IPS DF 4.7 (cell line): Measurements from ENCODE around the gene PIK3R1.
A peak's percentile ranks its signal among the peaks of the same experiment; 100 is the strongest.
"Not testable (repeated sequence)": the region's sequence is repeated elsewhere in the genome, so short reads cannot be mapped to it uniquely, and the experiment has no call there.

Experiments used
- DNase-seq: peaks from one replicate; pipeline ENCODE4 v3.0.0-alpha.2; 2013; ENCODE audit warnings: low spot score; ENCODE audit errors: extremely low read depth

The PIK3R1 gene

GRCh38 chr5:68192679-68193060, 22.9 kb upstream of the PIK3R1 start:
- DNase-seq: no peak

- DNase-seq: peak; percentile 84
Measured at GRCh38 chr5:68193481-68194036, 22.0 kb upstream of the PIK3R1 start.

- DNase-seq: no peak
Measured at GRCh38 chr5:68194386-68194785, 21.2 kb upstream of the PIK3R1 start.

GRCh38 chr5:68195137-68195536, 20.4 kb upstream of the PIK3R1 start:
- DNase-seq: no peak

DNA sequence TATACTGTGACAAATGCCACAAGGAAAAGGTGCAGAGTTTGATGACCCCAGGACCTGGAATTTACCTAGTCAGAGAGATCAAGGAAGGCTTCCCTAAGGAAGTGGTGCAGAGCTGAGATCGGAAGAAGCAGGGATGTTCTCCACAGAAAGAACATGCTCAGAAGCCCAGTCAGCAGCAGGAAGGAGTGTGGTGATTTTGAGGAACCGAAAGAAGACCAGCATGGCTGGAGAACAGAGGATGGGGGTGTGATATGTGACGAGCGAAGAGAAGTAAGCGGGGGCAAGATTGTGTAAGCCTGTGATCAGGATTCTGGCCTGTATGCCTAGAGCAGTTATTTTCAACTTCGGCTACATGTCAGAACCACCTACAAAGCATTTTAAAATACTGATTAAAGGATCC, 18.7 kb upstream of the PIK3R1 start:
- no peak for DNase-seq

DNA sequence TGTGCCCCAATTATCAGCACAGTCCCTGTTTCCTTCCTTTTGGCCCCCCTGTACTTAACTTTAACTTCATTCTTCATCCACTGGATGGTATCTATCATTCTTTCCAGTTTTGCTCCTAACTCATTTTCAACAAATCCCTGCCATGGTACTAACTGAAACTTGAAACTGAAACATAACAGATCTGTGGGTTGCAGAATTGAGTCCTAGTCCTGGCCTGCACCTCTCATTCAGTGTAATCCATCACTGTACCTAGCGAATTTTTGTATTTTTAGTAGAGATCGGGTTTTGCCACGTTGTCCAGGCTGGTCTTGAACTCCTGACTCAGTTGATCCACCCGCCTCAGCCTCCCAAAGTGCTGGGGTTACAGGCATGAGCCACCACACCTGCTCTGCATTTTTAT, 15.3 kb upstream of the PIK3R1 start:
- DNase-seq: no peak

DNA sequence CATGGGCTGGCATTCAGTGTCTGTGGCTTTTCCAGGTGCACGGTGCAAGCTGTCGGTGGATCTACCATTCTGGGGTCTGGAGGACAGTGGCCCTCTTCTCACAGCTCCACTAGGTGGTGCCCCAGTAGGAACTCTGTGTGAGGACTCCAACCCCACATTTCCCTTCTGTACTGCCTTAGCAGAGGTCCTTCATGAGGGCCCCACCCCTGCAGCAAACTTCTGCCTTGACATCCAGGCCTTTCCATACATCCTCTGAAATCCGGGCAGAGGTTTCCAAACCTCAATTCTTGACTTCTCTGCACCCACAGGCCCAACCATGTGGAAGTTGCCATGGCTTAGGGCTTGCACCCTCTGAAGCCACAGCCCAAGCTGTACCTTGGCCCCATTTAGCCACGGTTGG, 4.9 kb upstream of the PIK3R1 start:
- DNase-seq: not testable (repeated sequence)

- DNase-seq: no peak
Measured at GRCh38 chr5:68214482-68215207, 911 bp upstream of the PIK3R1 start.

GRCh38 chr5:68215898-68216244, 315 bp downstream of the PIK3R1 start:
- DNase-seq: no peak

DNA sequence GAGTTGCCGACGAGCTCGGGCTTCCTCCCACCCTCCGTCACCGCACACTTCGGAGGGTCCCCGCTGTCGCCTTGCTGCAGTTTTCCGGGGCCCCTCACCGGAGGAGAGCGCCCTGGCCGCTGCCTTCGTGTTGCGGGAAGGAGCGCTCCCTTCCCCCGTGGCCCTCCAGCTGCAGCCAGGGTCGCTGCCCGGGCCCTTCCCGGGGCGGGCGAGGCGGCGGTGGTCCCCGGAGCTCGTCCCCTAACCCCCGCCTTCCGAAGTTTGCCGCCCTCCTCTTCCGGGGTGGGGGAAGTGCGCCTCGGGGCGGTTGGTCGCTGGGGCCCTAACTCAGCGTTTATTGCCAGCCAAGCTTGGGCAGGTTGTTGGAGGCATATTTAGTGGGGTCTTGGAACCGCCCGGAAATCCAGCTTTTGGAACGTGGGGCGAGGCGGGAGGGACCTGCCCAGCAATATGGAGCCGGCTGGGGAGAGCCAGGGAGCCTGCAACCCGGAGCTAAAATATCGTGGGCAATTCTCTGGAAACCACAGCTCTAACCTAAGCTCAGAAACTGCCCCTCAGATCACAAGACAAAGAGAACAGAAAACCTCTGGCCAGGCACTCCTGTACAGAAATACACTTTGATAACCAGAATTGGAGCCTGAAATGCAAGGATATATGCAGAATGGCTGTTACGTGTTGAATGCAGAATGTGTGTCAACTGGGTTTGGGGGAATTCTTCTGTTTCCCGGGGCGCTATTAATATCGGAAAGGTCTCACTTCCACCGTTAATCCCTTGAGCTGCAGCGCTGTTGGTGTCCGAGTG, 890 bp downstream of the PIK3R1 start:
- no peak for DNase-seq

DNA sequence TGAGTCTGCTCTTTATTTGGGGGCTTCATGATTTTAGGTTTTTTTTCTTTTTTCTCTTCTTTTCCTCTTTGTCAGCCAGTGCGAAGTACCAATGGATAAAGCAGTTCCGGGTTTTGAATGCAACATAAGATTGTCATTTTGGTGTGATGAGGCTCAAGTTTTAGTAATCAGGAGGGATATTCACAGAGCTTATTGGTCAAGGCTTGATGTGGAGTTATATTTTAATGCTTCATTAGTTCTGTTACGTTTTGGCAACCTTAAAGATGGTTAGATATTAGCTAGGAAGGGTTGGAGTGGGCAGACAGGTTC, 1.4 kb downstream of the PIK3R1 start:
- no peak for DNase-seq

- no peak for DNase-seq
Measured at GRCh38 chr5:68217528-68217927, 2.0 kb downstream of the PIK3R1 start.

DNA sequence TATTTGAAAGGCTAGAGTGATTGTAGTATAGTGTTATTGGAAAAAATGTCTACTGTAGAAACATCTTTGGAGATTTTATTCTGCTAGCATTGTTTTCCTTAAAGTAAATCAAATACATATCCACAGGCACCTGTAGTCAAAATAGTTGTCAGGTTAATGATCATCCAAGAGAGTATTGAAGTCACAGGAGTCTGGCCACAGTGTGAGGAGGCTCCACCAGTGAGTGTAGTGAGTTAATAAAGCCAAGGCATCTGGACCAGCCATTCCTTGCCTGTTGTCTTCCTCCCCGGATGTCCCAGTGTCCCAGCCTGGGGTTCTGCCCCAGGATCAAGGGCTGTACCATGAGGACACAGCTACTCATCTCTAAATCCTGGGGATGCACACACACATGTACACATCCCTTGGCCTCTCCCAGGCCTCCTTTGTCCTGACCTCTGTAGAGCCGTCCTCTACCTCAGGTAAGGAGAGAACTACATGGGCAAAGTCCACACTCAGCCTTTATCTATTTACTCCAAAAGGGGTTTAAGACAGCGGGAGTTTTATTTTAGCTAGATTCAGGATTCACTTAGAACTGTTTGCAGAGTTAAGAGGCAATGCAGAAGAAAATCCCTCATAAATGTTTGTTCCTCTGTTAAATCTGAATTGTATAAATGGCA, 3.7 kb downstream of the PIK3R1 start:
- no peak for DNase-seq

- DNase-seq: no peak
Measured at GRCh38 chr5:68220260-68220659, 4.7 kb downstream of the PIK3R1 start.

DNA sequence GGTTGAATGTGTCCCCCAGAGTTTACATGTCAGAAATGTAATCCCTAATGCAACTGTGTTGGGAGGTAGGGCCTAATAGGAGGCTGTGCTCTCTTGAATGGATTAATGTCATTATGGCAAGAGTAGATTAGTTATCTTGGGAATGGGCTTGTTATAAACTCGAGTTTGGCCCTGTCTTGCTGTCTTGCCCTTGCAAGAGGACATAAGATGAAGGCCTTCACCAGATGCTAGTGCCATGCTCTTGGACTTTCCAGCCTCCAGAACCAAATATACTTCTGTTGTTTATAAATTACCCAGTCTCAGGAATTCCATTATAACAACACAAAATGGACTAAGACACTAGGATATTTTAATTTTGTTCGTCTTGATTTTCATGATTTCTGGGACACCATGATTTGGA, 5.4 kb downstream of the PIK3R1 start:
- no peak for DNase-seq

- DNase-seq: no peak
Measured at GRCh38 chr5:68221488-68221887, 5.9 kb downstream of the PIK3R1 start.

GRCh38 chr5:68222310-68222709, 6.8 kb downstream of the PIK3R1 start:
- DNase-seq: no peak

- DNase-seq: no peak
Measured at GRCh38 chr5:68222824-68223354, 7.3 kb downstream of the PIK3R1 start.

- DNase-seq: no peak
Measured at GRCh38 chr5:68223904-68224303, 8.3 kb downstream of the PIK3R1 start.

GRCh38 chr5:68224509-68225187, 9.1 kb downstream of the PIK3R1 start:
- DNase-seq: no peak

DNA sequence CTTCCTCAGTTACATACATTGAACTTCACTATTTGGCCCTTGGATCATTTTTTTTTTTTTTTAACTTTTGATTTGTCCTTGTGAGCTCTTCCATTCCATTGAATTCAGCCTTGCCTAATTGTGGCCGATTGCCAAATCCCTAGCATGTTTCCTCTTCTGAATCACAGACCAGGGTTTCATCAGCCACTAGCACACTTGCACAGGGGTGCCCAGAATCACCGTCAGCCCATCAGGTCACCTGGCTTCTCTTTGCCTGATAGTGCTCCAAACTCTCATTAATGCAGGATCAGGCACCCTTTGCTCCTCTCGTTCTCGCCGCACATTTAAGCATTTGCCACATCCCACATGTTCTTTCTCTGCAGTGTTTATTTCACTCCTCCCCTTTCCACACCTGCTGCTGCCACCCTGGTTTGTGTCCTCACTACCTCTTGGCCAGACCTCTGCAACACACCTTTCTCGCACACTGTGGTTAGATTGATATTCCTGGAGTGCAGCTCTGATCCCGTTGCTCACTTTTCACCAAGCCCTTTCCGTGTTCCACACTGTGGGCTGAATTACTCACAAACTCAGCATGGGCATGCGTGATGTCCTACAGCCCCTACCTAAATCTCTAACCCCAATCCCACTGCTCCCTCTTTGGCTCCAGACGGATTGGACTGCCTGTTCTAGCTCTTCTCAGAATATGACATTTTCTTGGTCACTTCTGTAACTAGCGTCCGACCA, 9.8 kb downstream of the PIK3R1 start:
- DNase-seq: no peak
